GM18858 (cell line): ENCODE measurements around the gene SHB.

Experiments
- ATAC-seq: cut with Tn5 transposase; IDR thresholded peaks from one replicate; pipeline ENCODE4 v1.9.1; 2021; ENCODE audit not compliant: unreplicated experiment

The SHB gene

GRCh38 chr9:37994639-37995347 lies 74.2 kb downstream of the SHB start:
- peak; percentile 56 for ATAC-seq

- no peak for ATAC-seq
These were observed 76.1 kb downstream of the SHB start for GRCh38 chr9:37992924-37993349.

DNA sequence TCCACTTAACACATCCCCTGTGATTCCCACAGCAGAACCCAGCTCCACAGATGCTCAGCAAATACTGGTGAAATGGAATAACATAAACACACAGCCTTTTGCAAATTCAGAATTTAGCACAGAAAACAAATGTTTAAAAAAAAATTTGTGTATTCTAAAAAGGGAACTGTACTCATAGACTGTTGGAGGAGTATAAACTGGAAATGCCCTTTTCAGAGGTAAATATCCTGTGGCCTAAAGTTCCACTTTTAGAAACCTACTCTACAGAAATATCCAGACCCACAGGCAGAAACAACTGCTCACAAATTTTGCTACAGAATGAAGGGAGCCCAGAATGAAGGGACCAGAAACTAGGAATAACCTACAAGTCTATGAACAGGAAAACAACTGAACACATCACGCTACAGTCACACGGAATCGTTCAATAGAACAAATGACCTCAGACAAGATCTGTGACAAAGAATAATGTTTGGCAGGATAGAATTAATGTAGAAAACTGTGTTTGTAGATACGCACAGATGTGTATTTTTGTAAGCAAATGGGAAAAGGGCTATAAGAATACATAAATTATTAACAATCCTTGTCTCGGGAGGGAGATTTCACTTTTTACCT lies 78.5 kb downstream of the SHB start:
- ATAC-seq, result no peak

GRCh38 chr9:37989701-37990100 lies 79.3 kb downstream of the SHB start:
- no peak for ATAC-seq

DNA sequence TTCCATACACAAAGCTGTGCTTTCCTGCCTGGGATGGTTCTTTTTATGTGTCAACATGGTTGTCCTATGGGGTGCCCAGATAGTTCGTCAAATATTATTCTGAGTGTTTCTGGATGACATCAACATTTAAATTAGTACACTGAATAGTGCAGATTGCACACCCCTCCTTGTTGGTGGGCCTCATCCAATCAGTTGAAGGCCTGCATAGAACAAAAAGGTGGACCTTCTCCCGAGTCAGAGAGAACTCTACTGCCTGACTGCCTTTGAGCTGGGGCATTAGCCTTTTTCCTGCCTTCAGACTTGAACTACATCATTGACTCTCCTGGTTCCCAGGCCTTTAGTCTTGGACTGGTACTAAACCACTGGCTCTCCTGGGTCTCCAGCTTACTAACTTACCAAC lies 80.4 kb downstream of the SHB start:
- no peak for ATAC-seq

DNA sequence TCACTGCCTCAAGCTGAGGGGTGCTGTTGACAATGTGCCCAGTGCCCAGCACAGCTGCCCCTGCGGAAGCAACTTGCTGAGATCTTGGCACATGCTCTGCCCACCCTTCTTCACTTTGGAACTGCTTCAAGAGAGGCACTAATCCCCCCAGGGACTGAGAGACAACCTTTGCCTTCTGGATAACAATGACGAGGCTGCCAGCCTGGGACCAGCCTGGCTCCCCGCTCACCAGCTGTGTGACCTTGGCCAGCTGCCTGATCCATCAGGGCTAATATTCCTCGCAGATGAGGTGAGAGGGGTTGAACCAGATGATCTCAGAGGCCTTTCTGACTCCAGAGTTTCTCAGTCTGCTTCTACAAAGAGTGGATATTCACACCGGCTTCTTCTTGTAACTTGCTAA lies 81.0 kb downstream of the SHB start:
- no peak for ATAC-seq

DNA sequence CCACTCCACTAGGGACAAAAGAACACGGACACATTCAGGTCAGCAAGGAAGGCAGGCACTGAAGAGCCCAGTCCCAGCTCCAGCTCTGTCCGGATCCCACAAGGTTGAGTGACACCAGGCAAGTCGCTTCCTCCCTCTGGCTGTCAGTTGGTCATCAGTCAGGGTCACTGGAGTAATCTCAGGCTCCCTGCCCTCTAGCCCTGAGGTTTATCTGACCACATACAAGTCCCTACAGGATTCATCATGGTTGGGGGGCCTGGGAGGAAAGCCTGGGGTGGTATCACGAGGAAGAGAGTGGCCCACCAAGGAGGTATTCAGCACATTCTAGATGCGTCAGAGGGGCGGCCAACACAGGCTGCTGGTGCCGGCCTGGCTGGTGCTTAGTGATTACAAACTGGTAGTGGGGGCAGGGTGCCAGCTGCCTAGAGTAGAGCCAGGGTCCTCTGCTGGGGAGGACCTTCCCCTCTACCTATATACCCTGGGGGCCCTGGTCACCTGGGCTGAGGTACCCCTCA lies 81.5 kb downstream of the SHB start:
- ATAC-seq, result no peak

DNA sequence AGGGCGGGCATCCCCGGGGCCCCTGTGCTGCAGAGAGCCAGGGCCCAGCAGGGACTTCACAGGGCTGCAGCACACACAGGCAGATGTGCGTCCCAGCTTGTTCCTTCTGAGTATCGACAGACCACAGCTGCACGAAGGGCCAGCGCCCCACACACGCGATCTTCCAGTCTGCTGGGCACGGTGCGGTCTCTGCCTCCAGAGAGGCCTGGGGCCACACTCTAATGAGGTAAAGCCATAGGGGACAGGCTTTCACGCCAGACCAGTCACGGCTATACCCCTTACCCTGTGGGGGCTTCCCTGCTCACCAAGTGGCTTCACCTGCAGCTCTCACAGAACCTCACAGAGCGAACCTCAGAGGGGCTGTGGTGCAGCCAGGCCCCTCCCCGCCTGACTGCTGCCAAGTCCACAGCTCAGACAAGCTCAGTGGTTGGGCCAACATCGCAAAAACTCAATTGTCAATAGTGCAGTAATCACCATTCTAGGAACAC lies 82.2 kb downstream of the SHB start:
- no peak for ATAC-seq

DNA sequence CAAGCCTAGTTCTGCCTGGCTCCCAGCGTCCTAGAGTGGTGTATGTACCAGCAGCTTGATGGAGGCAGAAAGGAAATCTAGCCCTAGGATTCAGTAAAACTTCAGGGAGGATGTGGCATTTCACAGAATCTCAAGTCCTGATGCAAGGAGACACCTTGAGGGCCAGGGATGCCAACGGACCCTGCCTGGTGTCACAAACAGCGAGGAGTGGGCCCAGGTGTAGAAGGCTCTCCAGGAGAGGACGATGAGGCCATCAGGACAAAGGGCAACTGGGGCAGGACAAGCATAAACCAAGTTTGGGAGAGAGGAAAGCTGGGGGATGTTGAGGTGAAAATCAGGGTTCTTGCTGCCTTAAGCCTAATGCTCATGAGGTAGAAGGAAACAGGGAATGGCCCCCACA lies 83.0 kb downstream of the SHB start:
- ATAC-seq, result no peak

DNA sequence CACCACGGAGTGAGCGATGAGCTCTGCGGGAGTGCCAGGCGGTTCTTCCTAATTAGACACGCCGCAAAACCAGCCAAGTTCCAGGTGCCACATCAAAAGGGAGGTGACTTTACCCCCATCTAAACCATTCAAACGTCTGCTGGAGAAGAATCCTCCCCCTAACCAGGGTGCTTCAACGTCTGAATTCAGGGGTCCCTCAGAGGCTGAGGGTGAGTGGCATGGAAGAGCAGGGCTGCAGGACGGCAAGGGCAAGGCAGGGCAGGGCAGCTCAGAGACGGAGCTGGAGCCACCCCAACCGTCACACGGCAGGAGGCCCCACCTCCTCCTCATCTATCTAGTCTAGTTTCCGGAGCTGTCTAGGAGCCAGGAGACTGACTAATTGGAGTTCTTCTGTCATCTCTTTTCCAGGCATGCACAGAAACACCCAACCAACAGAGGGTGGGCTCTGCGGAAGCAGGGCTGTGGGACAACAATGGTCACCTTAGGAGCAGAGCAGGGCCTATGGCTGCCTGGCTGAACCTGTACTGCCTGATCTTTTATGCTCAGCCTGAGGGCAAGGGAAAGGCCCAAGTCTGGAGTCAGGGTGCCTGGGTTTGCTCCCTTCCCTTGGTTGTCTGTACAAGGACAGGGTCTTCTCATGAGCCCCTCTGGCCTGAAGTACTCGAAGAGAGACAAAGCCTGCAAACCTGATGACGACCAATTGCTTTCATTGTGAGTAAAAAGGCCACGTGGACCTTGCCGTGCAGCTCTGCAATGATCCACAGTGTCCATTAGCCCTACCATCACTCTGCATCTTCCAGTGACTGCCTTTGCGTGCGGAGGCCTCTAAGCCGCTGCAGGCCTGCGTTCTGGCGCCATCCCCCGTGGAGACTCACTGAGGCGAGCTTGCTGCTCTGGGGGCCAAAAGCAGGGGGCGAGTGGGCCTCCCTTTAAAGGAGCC lies 84.1 kb downstream of the SHB start:
- ATAC-seq, result no peak

DNA sequence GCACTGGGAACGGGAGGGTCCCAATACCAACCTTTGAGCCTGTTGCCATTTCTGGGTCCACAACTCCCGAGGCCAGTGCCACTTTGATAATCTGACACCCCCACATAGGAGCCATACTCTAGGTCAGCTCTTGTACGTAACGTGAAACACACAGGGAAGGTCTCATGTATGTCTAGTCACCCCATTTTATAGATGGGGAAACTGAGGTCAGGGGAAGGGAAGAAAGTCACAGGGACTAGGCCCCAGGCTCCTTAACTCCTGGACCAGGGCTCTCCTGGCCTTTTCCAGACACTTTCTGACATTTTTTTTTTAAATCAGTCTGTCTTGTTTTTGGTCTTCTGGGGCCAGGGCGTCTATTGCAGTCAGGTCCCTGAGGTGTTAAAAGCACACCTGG lies 84.8 kb downstream of the SHB start:
- ATAC-seq, result no peak

GRCh38 chr9:37983381-37984067 lies 85.5 kb downstream of the SHB start:
- no peak for ATAC-seq

- no peak for ATAC-seq
These were observed 89.2 kb downstream of the SHB start for GRCh38 chr9:37979844-37980243.

DNA sequence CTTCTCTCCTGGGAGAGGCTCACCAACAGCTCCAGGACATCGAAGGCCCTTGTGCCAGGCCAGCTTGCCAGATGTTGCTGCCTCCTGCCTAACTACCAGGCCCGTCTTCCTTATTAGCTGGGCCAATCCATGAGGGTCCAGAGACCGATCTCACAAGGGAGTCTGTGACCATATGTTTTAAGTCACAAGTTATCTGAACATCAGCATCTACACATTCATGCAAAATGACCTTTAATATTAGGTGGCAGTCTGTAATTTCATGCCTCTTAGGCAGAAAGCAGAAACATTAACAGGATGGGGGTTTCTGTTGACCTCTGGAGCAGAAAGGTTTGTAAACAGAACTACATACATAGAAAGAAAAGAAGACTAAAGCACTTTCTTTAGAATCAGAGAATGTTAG lies 90.0 kb downstream of the SHB start:
- no peak for ATAC-seq

GRCh38 chr9:37978481-37978864 lies 90.6 kb downstream of the SHB start:
- ATAC-seq, result no peak

DNA sequence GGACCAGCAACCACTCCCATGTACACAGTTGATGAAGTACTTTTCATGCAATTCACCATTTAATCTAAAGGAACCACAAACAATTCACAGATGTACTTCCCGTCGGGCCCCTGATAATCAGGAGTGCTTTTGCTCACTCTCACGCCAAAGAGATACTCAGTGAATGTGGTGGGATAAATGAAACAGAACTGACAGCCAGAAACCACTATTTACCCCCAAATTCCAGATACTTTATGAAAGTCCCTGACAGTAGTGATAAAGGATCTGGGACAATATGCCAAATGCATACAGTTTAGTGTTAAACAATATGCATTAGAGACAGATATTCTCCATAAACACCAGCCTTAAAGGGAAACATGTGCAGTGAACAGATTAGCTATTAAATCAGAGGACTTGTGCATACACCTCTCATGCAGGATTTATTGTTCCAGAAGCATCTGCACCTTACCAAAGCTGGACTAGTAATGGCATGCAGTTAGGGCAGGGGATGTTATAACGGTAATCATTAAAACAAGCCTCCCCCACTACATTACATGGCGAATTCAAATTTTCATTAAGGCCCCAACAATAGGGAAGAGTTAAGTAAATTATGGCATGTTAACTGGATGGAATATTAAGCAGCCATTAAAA lies 91.1 kb downstream of the SHB start:
- no peak for ATAC-seq

GRCh38 chr9:37976714-37977477 lies 92.1 kb downstream of the SHB start:
- no peak for ATAC-seq

DNA sequence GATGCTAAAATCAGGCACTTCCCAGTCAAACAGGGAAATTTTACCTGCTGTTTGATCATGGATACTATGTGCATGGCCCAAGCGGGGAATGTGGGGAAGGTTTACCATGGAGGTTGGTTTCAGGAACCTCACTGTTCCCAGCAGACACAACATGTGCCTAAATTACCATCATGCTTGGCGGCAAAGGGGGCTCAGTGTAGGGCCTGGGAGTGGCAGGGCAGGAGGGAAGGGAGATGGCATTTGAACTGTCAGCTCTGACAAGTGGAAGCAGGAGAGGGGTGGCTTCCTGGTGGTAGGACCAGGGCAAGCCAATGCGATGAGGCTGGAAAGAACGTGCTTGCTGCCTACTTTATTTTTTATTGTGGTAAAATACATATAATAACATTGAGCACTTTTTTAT lies 93.4 kb downstream of the SHB start:
- ATAC-seq, result no peak

DNA sequence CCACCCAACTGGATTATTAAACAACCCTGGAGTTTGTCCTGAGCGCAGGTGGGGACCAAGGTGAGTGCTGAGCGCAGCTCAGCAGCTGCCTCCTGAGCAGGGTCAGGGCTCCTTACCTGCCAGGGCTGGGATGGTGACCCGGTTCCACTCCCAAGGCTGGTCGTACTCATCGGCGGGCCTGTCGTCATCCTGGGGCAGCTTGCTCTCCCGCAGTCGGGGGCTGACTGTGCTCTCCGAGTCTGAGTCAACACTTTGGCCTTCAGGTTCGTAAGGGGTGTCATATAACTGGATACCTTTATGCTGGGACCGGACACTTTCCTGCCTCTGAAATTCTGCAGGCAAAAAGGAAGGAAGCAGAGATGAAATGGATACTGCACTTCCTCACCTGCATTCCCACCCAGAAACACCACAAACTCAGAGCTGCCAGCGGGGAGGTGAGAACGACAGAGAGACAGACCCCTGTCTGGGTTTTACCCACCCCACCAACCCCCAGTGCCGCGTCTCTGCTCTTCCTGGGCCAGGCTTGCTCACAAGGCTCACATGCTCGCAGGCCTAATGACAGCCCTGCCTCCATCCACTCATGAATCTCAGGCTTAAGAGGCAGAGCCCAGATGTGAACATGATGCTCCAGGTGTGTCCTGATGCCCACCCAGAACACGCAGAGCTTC lies 94.4 kb downstream of the SHB start:
- no peak for ATAC-seq
